Activated CD8-positive, alpha-beta memory T cell treated with anti-CD3 and anti-CD28 coated beads, Interleukin-2, amount 50 U/mL, for 1 hour (primary cell): ENCODE results near the gene RNF14.
A peak's percentile ranks its signal among the peaks of the same experiment; 100 is the strongest.
"Not testable (repeated sequence)": the region's sequence is repeated elsewhere in the genome, so short reads cannot be mapped to it uniquely, and the experiment has no call there.

Experiments
- DNase-seq: peaks from one replicate; pipeline ENCODE4 v3.0.0-alpha.2; 2020; ENCODE audit errors: extremely low read depth

The RNF14 gene, protein sequence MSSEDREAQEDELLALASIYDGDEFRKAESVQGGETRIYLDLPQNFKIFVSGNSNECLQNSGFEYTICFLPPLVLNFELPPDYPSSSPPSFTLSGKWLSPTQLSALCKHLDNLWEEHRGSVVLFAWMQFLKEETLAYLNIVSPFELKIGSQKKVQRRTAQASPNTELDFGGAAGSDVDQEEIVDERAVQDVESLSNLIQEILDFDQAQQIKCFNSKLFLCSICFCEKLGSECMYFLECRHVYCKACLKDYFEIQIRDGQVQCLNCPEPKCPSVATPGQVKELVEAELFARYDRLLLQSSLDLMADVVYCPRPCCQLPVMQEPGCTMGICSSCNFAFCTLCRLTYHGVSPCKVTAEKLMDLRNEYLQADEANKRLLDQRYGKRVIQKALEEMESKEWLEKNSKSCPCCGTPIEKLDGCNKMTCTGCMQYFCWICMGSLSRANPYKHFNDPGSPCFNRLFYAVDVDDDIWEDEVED

DNA sequence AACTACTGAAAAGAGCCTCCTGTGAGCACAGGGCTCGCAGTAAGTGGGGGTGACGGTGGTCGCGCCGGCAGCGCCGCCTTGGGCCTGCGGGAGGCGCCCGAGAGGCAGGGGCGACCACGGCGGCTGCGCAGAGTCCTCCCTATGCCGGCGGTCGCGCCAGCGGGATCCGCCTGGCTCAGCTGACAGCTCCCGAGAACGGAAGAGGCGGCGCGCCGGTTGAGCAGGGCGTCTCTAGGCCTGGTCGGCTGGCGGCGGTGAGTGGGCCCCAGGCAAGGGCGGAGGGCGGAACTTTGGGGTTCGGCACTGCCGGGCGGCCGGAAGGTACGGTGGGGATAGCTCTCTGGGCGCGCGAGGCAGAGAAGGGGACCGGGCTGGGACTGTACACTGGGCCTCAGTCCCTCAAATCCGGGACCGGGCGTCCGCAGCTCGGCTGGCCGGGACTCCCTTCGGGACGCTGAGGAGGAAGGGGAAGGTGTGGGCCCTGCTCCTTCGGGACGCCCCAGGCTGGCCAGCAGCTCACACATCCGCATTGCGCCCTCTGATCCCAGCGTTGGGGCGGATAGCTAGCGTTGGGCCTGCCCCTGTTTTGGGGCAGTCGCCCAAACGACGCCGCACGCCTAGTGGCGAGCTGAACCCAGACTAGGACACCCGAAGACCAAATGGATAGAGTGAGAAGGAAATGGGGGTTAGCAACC lies at the start of gene RNF14:
Gene RNF14, plus strand, starts transcription at position 192 of the 695 bp plus-strand sequence. CDS start 4,484 bp downstream, outside the sequence.
- peak; percentile 74 for DNase-seq

DNA sequence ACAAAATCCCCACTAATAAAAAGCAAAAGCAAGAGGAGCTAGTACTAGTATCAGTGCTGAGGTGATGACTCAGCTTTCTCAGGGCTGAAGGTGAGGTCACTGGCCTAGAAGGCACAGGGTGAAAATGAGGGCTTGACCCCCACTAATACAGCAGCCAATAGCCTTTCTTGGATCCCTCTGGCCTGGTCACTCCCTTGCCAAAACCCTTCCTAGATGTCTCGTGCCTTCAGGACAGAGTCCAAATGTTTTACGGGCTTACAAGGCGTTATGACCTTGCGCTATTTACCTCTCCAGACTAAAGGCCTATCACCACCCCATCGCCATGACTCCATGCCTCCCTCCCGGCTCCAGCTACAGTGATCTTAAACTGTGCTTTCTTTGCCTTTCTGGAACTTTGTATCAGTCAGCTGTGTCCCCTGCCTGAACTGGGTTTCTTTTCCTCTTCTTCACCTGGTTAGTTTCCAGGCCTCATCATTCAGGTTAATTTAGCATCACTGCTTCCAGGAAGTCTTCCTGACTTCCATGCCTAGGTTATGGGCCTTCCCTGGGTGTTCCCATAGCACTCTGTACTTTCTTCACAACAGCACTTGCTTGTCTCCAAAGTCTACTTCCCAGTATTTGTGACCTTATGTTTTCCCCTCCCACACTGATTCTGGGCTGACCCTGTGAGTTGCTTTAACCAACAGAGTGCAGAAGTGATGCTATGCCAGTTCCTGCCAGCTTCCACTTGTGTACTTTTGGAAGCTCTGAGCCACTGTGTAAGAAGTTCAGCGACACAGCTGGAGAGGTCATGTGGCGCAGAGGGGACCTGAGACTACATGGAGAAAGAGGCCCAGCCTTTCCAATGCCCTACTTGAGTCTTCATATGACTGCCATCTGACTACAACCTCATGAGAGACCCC lies 49.4 kb upstream of the RNF14 start:
- DNase-seq = no peak

DNA sequence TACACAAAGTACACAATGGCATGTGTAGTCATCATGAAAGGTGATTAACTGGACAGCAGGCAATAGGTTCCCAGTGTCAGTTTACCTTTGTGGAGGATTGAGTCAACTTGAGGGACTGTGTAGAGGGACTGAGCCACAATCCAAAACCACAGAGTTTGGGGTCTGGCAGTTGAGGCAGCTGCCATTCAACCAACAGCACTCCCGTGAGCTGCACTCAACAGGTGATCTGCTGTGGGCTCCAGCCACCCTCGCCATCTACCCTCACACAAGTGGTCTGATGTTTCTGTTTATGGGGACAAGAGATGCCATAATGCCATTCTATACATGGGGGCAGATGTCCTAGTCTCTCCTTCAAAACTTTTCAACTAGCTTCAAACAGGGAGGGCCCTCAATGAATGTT lies 48.1 kb upstream of the RNF14 start:
- DNase-seq = no peak

DNA sequence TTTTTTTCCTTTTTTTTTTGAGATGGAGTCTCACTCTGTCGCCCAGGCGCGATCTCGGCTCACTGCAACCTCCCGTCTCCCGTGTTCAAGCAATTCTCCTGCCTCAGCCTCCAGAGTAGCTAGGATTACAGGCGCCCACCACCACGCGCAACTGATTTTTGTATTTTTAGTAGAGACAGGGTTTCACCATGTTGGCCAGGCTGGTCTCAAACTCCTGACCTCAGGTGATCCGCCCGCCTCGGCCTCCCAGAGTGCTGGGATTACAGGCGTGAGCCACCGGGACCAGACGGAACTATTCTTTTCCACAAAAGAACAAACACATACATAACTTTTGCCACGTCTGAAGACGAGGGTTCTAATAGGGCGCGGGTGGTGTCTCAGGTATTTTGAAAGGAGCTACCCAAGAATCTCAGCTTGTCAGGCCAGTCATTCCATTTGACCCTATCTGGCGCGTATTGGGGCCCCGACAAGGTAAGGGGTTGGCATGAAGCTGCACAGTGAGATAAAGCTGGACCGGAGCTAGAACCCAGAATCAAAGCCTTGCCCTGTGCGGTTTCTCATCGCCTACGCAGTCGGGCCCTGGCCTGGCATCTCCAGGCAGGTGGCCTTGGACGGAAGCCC lies 46.0 kb upstream of the RNF14 start:
- not testable (repeated sequence) for DNase-seq

DNA sequence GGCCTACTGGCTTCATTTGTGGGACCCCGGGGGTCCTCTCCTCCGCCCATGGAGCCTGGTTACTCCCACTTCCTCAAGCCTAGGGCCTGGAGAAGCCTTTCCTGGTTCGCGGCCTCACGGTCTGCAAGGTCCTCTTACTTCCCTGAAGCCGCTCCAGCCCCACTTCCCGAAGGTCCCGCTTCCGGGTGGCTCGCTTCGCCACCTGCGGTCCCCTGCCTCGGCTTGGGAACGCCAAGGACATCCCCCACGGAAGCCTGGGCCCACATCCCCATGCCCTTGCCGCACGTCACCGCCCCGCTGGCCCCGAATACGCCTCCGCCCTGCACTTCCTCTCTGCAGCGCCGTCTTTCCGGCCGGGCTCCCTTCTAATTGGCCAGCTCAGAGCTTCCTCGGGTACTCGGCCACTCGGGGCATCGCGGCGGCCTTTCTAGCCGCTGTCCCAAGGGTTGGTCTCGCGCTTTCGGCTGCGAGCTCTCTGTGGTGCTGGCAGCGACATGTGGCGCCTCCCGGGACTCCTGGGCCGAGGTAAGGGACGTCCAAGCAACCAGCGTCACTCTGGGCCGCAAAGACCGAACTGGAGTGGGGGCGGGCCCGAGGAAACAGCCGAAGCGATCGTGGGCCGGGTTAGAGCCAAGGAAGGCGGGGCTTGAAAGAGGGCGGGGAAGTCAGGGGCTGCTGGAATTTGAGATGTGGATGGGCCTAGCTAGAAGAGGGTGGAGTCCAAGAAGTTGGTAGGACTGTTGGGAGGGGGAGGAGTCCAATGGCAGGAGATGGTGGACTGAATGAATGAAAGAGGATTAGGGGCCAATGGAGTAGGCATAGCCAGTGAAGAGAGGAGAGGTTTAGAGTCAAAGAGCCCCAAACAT lies 45.2 kb upstream of the RNF14 start, which contains the start of gene DELE1:
Gene DELE1, plus strand, starts transcription at position 424 of the 866 bp plus-strand sequence. Its CDS starts 71 bp downstream, at position 495.
- peak; percentile 68 for DNase-seq

DNA sequence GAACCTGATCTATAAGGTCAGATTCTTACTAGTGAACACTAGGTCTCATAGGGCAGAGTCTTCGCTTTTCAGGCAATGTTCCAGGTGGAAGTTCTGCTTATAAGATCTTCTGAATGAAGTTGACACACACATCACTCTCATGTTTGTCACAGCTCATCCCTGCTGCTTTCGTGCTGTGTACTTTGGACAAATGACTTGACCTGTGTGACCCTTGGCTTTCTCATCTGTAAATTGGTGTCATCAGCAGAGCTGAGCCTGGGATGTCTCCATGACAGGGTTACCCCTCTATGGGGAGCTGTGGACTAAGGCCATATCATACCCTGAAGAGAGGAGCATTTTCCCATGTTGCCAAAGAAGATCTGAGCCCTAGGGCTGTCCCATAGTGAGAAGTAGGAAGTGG lies 42.5 kb upstream of the RNF14 start:
- no peak for DNase-seq

DNA sequence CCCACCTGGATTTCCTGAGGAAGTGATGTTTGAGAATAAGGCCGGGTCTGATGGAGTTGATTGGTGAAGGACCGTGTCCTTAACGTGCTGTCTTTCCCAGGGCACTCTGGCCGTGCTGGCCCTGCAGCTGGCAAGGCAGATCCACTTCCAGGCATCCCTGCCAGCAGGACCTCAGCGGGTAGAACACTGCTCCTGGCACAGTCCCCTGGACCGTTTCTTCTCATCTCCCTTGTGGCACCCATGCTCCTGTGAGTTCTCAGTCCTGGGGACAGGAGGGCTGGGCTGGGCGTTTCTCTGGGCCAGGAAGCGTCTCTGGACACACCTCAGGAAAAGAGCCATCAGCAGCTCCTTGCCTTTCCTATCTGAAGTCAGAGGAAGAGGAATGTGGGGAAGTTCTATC lies 40.9 kb upstream of the RNF14 start:
- DNase-seq = no peak

DNA sequence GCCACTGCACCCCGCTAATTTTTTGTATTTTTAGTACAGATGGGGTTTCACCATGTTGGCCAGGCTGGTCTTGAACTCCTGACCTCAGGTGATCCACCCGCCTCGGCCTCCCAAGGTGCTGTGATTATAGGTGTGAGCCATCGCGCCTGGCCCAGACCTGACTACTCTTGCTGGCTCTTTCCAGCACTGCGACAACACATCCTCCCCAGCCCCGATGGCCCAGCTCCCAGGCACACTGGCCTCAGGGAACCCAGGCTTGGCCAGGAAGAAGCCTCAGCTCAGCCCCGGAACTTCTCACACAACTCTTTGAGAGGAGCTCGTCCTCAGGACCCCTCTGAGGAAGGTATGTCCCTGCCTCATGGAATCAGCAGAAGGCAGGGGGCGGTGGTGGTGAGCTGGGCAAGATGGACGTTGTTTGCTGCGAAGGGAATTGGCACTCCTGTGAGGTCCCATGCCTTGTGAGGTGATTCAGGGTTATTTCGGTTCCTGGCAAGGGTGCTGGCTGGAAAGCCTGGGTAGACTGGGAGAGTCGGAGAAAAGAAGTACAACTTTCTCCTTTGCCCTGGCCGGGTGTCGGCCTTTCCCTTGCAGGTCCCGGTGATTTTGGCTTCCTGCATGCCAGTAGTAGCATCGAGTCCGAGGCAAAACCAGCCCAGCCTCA lies 39.4 kb upstream of the RNF14 start:
- DNase-seq = no peak

DNA sequence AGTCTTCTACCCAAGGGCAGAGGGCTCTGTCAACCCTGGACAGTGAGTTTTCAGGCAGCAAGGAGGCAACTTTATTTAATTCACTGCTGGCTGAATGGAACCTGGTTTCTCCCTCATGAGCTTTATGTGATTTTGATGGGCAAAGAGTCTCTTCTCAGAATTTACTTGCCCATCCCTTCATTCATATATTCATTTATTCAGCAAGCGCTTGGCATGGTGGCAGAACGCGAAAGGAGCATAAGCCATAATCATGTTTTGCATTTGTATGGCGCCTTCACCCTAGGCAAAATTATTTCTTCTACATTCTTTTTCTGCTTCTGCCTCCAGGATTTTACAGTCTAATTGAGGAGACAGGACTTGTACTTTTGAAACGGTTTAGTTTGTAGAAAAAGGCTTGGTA lies 37.2 kb upstream of the RNF14 start:
- no peak for DNase-seq

DNA sequence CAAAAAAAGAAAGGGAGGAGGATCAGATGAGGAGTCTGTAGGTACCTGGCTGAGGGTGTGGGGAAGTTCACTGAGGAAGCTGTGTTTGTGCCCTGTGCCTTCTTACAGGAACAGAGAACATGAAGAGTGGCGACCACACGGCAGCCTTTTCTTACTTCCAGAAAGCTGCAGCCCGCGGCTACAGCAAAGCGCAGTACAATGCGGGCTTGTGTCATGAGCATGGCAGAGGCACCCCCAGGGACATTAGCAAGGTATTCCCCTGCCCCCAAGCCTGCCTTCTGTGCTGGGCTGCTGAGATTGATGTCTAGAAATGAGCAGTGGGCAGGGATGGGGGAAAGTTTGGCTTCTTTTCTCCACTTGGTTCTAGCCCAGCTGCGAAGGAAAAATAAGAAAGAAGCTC lies 35.8 kb upstream of the RNF14 start:
- DNase-seq = no peak

DNA sequence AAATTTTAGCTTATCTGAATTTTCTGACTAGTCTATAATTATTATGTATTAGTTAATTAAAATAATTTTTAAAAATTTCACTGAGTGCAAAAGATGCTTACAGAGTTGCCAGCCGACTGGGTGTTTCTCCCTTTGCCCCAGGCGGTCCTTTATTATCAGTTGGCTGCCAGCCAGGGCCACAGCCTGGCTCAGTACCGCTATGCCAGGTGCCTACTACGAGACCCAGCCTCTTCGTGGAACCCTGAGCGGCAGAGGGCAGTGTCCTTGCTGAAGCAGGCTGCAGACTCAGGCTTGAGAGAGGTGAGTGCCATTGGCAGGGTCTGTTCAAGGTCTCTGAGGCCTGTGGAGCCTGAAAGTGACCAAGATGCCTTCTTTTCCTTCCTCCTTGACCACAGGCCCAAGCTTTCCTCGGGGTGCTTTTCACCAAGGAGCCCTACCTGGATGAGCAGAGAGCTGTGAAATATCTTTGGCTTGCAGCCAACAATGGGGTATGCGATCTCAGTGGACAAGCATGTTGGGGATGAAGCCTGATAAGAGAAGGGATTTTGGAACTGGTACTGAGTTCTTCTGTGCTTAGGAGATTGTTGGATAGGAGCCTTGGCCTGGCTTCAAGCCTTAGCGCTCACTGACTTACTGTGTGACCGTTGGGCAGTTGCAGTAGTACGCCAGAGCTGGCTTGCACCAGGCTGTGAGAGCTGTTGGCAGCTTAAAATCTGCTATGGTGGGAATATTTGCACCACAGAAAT lies 34.6 kb upstream of the RNF14 start:
- no peak for DNase-seq

DNA sequence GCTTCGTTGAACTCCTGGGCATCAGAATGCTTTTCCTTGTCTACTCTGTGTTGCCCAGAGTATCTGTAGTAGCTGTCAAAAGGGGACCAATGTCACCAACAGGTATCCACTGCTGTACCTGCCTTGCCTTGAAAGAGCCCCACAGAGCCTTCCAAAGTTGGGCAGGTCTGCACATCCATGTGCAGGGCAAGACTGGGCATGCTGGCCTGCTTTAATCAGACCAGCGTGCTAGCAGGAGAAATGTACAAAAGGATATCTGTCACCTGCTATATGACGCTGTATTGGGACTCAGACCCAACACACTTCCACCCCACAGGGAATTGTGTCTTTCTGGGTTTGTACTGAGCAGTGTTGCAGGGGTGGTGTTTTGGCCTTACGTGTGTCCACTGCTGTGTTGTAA lies 33.4 kb upstream of the RNF14 start:
- DNase-seq = no peak

DNA sequence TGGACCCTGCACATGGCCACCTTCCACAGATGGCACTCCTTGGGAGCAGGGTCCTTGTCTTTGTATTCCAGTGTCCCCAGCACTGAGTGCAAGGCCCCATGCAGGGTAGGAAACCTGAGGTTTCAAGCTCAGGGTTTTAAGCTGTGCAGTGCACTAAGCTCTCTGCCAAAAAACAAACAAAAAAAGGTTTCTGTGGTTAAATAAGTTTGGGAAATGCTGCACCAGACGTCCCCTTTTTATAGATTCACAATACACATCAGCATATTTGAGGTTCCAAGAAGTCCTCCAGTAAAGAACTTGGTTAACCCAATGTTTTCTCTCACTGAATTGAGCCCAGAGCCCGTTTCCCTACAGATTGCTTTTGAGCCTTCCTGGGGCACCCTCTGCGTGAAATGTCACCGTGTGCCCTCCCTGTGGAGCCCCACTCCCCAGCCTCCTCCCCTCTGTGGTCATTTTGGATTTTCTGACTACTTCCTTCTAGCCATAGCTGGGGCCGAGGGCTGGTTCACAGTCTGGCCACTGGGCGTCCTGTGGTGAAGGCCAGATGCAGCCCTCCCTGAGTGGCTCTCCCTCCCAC lies 28.1 kb upstream of the RNF14 start:
- no peak for DNase-seq

DNA sequence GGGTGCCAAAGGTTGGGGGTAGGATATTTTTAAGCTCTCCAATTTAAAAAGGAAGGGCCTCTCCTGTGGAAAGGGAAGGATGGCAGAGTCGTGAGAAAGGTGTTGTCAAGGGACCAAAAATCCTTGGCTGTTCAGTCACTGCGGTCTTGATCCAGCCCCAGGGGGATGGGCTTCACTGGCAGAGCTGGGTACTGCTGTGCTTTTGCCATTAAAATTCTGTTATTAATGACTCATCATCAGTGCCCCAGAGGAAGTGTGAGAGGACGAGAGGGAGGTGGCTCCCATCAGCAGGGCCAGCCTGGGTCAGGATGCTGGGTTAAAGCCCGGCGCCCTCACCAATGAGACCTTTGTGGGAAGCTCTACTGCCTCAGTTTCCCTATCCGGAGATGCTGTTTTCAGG lies 27.6 kb upstream of the RNF14 start:
- DNase-seq = no peak

DNA sequence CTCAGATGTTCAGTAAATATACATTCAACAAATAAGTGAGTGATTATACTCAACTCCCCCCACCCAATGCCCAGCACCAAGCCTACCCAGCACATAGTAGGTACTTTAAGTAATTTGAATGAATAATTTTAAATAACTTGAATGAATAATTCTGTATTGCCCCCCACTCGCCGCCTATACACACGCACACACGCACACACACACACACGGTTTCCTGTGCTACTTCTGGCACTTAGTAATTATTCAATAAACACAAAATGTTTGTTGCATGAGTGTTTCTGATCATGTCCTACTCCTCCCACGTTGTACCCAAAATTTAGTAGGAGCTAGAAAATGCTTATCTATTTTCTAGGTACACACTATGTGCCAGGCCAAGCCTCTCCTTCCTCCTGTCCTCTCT lies 27.1 kb upstream of the RNF14 start:
- DNase-seq = no peak

DNA sequence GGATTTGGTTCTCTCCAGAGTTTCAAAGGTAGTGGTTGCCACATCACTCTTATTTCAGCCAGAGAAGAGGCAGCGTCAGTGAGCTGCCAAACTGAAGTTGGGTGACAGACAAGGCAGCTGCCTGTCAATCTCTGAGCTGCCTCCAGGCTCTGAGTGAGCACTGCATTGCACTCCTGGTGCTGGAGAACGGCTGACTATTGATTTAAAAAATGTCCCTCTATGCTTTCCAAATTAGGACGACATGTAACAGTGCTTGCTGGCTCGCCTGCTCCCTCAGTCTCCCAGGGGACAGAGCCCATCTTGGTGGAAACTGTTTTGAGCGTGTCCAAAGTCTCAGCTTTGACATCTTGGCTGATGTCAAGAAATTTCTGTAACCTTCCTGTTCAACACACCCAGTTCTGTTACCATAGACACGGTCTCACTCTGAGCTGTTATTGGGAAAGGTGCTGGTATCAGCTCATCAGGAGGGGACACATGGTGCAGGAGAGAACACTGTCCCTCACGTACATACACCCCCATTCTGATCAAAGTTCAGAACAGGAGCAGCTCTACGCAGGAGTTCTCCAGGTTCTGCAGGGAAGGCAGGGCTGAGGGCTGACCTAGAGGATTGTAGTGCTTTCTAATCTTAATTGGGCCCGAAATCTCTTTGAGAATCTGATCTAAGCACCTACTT lies 26.6 kb upstream of the RNF14 start:
- DNase-seq = no peak

DNA sequence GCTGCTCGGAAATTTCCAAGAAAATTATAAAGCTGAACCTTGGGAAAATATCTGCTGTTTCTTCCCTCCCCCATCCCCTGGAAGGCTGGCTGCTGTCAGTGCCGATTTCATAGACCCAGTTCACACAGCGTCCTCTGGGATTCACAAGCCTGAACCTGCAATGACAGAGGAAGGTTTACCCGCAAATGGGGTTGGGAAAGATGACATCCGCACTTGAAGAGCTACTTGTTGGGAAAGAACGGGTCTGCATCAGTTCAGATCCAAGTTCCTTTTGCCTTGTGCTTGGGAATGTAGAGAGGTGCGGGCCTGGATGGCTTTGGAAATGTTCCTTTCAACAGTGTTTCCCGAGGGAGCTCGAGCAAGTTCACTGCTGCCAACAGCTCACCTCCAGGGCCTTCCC lies 24.8 kb upstream of the RNF14 start:
- no peak for DNase-seq

DNA sequence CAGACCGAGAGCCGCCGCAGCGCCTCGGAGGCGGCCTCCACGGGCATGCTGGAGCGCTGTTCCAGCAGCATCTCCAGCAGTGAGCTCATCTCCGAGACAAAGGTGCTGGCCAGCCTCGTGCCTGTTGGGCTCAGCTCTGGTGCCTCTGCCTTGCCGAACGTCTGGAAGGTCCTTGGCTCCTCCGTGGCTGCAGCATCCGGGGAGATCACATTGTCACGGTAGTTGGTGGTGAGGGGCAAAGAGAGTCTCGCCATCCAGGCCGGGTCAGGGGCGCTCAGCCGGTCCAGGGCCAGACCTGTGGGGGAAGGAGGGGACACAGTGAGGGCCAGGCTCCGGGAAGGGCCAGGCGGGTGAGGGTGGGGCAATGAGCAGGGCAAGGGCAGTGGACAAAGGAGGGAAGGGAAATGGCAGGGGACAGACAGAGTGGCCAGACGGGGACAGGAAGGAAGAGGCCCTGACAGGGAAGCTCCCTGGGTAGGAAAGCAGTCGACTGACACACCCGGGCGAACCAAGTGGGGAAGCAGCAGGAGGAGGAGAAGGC lies 23.3 kb upstream of the RNF14 start:
- no peak for DNase-seq
